Activated naive CD4-positive, alpha-beta T cell (primary cell): ENCODE data around the gene JCAD.
"Not testable (repeated sequence)": the region's sequence is repeated elsewhere in the genome, so short reads cannot be mapped to it uniquely, and the experiment has no call there.

Experiments used
- DNase-seq, 4 experiments: peaks; one replicate each; lab custom pipeline; 2025; lab: John Stamatoyannopoulos, UW

JCAD gene

DNA sequence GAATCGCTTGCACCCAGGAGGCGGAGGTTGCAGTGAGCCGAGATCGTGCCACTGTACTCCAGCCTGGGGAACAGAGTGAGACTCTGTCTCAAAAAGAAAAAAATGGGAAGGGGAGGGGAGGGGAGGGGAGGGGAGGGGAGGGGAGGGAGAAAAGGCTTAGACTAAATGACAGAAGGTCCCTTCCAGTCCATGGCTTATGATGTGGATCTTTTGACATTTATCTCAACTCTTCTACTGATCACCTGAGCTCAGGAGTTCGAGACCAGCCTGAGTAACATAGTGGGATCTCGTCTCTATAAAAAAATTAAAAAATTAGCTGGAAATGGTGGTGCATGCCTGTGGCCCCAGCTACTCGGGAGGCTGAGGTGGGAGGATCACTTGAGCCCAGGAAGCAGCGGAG lies 34.0 kb downstream of the JCAD start:
- DNase-seq = not testable (repeated sequence)

DNA sequence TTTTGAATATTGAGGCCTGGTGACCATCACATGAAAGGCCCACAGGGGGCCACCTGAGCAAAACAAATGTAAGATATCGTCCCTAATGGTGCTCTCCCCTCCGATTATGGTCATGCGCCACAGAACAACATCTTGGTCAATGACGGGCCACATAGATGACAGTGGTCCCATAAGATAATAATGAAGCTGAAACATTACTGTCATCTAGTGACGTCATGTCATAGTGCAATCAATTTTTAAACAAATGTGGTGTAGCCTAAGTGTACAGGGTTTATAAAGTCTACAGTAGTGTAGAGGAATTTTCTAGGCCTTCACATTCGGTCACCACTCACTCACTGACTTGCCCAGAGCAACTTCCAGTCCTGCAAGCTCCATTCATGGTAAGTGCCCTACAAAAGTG lies 36.8 kb downstream of the JCAD start:
- no peak for DNase-seq

DNA sequence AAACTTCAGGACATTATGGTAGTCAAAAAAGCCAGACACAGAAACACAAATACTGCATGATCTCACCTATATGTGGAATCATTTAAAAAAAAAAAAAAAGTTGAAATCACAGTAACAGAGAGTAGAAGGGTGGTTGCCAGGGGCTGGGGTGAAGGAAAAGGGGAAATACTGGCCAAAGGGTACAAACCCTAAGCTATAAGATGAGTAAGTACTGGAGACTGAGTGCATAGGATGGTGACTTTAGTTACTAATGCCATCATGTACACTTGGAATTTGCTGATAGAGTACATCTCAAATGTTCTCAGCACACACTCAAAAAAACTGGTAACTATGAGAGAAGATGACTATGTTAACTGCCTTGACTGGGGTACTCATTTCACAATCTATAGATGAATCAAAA lies 39.9 kb downstream of the JCAD start:
- no peak for DNase-seq

DNA sequence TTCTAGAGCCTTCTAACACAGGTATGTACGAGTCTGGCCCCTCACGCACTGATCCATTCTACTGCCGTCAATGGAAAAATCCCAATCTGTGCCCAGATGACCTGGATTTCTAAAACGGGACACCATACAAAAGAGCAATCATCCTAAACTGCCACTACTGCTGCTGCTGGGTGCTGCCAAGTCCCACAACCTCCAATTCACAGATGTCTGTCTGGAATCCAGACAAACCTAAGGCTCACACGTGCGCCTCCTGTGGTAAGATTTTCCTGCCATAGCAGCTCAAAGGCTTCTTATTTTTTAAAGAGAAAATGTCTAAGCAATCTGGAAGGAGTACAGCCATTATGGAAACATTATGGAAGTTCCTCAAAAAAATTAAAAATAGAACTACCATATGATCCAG lies 40.9 kb downstream of the JCAD start:
- no peak for DNase-seq

DNA sequence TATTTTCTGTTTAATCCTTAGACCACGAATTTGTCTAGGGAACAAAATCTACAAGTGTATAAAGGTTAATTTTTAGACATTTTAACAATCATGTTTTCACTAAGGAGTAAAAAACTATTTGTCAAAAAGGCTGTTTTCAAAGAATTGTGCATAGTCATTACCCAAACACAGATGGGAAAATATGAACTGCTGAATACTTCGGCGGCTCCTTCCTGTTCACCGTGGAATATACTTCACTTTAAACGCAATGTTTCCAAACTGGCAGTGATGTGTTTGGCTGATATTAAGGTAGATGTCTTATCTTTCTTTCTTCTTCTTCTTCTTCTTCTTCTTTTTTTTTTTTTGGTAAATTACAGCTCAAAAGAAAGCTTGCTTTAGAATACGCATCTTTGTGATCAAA lies 41.4 kb downstream of the JCAD start:
- no peak for DNase-seq

DNA sequence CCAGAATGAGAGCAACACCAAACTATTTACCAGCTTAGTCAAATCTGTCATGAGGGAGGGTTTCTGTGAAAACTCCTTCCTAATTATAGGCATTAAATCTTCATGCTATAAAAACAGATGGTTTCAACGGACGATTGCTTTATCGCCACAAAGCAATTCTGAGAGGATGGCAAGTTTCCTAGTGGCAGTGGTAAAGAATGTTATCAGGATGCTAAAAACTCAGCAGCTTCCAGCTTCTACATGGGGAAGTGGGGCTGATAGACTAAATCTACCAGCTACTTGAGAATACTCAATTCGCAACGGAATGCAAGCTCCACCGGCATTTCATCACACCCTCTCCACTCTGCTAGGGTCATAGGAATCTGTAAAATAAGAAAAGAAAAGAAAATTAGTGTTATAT lies 41.8 kb downstream of the JCAD start:
- no peak for DNase-seq

DNA sequence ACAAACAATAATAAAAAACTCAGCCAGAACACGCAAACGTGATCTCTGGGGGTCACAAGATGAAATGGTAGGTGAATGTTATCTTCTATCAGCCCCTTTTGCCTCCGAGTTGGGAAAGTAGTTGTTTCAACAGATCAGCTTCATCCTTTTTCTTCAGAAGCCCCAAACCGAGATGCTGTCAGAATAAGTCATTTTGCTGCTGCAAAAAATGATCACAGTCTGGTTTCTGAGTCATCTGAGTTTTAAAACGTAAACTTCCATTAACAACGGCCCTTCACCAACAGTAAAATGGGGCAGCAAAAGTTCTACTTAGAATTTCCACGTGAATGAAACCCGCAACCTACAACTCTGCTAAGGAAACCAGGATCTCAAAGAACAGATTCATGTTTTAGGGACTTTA lies 44.9 kb downstream of the JCAD start:
- no peak for DNase-seq

DNA sequence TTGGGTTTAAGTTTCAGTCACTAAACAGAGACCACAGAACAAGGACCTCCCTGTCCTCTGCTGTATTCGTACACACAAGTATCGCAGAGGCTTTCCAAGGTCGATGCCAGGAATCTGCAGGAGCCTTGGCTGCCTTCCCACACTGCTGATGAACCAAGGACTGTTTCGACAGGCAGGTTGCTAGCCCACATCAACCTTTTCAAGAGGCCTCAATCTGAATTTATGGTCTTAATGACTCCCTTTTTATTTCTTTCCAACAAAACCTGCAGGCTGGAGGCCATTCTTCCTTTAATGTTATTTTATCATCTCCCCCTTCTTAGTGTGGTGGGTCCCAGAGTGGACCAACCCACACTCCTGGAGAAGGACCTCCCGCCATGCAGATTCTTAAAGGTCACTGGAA lies 45.6 kb downstream of the JCAD start:
- no peak for DNase-seq

DNA sequence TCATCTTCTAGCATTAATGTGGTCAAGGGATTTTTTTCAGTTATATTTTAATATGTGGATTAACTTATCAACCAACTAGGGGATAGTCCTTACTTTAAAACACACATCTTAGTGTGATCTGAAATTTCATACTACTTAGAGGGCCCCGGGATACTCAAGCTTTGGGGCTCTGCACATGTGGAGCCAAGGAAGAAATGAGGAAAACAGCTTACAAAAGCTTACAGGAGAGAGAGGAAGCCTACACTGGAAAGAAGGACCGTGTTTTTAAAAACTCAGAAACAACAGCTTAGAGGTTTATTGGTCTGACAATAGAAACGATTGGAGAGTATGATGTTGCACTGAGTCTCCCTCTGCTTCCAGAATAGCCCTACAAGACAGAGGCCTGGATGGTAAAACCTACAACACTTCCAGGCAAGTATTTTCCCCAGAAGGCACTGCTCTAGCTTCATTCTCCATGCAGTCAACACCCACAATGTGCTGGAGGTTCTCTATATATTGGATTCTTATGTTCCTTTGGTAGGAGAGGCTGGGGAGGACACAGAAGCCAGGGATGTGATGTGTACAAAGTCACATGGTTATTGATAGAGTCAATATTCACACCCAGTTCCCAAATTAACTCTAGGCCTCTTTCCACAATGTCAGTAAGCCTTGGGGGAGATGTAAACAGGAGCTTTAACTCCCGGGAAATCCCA lies 47.3 kb downstream of the JCAD start:
- DNase-seq = no peak

DNA sequence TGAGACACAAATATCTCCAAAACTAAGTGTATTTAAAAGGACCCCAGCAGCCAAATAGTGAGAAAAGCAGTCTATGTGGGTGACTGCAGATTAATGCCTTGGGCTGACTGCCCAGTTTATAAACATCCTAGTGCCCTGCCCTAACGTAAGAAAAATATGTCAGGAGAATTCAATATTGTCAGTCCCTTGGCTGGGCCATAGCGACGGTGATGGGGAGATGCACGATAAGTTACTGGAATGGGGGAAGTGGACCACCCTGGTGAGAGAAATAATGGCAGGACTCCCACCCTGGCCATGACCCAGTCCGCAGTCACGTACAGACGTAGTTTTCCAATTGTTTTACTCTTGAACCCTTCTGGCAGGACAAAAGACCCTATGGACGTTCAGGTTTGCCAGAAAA lies 48.0 kb downstream of the JCAD start:
- DNase-seq = no peak

DNA sequence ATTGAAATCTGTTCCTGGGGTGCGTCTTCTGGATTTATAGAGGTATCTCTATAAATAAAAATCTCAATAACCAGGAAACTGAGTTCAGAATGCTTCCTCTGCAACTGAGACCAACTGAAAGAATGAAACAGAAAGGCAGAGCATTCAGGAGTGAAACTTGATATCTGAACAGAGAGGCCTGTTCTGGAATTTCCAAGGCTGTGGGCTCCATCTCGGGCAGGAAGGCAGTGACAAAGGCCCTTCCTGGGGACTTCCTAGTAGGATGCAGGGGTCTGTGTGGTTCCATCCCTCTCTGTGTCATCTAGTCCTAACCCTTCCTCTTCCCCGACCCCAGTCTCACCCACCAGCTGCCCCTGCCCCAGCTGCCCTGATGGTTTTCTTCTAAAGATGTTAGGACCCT lies 52.0 kb downstream of the JCAD start:
- no peak for DNase-seq

DNA sequence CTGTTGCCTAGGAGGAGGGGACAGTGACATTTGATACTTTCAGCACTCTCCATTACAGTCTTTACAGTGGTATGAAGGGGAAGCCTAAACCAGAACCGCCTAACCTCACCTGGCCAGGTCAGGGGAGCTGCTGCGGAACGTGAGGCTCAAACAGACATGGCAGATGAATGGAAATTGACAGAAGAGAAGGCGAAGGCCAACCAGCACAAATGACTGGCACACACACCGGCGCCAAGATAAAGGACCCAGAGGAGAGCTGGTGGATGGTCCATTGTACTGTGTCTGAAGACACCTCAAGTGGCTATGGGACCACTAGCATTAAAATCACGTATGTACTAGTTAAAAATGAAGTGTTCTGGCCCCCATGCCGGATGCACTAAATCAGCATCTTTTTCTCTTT lies 53.0 kb downstream of the JCAD start:
- no peak for DNase-seq

DNA sequence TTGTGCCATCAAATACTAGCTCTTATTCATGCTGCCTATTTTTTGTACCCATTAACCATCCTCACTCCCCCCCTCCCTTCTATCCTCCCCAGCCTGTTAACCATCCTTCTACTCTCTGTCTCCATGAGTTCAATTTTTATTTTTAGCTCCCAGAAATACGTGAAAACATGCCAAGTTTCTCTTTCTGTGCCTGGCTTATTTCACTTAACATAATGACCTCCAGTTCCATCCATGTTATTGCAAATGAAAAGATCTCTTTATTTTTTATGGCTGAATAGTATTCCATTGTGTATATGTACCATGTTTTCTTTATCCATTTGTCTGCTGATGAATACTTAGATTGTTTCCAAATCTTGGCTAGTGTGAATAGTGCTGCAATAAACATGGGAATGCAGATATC lies 54.3 kb downstream of the JCAD start:
- not testable (repeated sequence) for DNase-seq

DNA sequence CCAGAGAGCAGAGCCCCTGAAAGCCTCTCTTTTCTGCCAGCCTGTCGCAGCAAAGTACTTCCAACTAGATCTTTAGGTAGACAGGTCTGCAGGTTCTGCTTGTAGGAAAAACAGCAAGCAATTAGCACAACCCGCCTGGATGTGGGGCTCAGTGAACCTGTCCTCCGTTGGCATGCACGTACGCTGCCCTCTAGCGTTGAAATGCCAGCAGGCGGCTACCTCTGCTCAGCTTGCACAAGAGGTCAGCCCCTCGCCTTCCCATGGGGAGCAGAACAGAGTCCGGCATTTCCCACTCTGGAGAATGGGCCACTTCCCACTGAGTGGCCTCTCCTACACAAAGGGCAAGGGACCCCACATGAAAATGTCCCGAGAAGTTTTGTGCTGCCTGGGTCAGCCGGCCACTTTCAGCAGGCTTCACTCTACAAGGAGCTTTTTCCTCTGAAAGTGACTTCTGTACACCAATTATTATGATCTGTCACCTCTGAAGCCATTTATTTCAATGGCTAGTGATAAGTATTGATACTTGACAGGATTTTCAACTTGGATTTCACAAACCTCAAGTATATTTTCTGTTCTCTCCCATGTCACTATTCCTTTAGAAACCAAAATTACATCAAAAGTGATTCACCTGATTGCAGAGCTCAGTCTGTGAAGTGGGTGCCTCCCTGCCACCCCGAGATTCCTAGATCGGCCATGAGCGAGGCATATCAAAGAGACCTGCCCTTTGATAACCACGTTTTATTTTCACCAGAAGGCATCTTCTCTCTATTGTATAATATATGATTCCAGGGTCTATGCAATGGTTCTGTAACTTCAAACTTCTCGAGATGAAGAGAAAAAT lies 56.7 kb downstream of the JCAD start:
- DNase-seq = peak in 3 of 4 experiments; percentile 11 to 50 (median 31)

DNA sequence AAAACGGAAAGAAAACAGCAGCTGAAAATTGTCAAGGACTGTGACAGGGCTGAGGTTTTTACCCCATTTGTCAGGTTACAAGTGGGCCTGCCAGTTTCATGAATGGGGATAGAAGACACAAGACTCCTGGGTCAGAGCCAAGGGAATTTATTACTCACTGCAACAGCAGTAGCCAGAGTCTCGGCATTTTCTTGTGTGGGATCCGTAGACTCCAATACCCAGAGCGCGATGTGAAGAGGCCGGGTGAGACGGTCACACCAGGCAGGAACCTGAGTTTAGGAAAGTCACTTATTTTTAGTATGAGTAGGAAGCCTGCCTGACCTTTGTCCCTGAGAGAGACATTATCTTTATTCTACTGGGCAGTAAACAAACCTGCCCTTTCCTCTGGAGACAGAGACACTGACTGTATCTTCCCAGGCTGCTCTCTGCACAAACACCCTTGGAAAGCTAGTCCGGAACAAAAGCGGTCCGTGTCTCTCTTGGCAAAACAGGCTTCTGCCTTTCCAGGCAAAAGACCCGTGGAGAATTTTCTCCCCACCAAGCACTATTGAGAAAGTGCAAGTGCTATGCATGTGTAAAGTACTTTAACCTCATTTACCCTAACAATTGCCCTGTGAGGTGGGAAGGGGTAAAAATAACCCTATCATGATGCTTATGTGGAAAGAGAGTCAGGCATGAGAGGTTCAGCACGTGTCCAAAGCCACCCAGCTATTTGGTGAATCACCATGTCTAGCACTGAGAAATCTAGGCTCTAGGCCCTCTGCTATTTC lies 58.4 kb downstream of the JCAD start:
- DNase-seq = no peak

DNA sequence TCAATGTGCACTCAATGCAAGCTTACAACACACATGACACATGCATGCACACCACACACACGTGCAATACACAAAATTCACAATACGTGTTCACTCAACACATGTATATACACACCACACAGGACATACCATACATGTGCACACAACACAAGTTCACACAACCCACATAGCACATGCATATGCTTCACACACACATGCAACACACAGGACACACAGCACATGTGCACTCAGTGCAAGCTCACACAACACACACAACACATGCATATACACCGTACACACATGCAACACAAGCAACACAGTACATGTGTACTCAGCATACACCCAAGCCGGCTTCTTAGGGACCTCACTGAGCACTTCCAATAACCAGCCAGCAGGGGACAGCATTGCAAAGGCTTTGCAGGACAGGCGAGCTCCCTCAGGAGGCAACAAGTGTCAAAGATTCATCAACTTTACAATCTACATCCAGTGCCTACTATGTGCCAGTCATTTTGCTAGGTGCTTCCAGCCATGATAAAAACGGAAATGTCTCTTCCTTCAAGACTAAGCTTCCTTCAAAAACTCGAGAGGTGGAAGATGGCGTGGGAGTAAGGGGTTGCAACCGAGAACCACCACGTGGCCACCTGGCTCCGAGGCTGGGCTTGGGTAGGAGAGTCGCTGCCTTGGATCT lies 61.1 kb downstream of the JCAD start:
- DNase-seq = peak in 3 of 4 experiments; percentile 28 to 54 (median 43)

DNA sequence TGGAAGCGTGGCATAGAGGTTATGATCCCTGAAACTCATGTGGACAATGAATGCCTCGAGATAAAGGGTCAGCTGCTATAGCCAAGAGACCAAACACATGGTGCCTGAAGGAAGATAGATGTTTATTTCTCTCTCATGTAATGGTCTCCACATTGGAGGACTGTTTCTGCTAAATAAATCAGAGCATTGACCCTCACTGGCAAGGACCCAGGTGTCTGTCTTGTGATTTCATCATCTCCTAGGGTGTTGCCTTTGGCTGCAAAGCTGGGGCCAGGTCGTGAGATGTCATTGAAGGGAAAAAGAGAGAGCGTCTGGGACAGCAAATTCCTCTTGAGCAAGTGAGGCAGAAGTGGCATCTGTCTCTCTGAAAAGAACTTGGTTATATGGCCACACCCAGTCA lies 64.6 kb downstream of the JCAD start:
- no peak for DNase-seq

DNA sequence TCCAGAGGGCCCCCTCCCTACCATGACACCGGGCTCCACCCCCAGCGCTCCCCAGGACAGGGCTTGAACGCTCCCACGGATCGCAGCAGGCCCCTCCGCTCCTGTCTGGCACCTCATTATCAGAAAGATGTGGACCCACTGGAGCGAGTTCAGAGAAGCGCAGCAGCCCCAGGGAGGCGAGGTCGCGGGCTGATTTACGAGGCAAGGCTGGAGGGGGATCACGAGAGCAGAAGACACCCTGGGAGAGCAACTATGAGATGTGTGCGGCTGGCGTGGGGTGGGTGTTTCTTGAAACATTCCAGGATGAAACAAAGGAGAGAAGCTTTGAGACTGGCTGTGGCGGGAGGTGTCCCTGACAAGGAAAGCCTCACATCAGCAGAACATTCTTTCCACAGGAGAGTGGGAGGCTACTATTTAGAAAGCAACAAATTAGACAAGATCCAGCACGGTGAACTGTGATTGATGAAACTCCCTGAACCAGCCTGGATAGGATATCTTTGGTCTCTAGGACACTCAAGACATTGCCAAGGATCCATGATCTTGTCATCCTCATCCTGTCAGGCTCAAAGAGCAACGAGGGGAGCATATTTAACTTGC lies 66.0 kb downstream of the JCAD start:
- DNase-seq = no peak

DNA sequence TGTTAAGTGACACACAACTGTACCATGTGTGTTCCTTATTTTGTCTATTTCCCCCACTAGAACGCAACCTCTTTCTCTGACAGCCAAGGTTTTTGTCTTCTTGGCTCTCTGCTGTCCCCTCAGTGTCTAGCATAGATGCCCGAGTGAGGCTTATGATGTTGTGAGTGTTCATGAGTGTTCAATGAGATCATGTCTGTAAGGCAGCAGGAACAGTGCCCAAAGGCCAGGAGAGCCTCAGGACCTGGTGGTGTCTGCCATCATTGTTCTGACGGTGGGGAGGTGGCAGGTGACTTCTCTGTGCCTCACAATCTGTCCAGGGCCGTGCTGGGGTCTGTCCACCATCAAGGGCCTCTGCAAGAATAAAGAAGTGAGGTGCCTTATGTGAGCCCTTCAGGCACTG lies 66.5 kb downstream of the JCAD start:
- DNase-seq = no peak

DNA sequence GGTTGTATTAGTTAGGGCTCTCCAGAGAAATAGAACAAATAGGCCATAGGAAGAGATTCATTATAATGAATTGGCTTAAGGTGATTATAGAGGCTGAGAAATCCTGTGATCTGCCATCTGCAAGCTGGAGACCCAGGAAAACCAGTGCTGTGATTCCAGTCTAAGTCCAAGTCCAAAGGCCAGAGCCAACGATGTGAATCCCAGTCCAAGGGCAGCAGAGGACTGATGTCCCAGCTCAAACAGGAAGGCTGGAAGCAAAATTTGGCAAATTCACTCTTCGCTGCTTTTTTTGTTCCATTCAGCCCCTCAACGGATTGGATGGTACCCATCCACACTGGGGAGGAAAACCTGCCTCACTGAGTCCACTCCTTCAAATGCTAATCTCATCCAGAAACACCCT lies 68.0 kb downstream of the JCAD start:
- no peak for DNase-seq

DNA sequence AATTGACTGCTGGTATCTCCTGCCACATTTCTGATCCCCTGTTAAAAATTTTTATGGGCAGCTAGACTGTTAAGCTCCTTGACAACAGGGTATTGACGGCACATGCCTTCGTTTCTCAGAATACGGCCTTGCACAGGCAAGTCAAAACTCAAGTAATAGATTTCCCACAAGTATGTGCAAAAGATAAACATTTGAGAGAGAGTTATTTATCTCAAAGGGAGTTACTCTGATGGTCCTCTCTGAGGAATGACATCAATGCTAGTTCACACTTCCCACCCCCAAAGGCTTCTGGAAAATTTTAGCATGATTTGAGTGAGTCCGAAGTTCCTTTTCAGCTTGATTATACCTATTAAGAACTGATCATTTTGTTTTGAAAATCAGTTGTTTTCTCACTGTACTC lies 71.9 kb downstream of the JCAD start:
- DNase-seq = no peak
